Activated CD4-positive, CD25-positive, alpha-beta regulatory T cell (primary cell): Measurements from ENCODE around the gene MAGI1.

Experiments
- DNase-seq, 4 experiments: peaks; one replicate each; lab custom pipeline; 2025; lab: John Stamatoyannopoulos, UW

MAGI1 gene

GRCh38 chr3:65481085-65481484 is 557.6 kb downstream of the MAGI1 start:
- DNase-seq: no peak

DNA sequence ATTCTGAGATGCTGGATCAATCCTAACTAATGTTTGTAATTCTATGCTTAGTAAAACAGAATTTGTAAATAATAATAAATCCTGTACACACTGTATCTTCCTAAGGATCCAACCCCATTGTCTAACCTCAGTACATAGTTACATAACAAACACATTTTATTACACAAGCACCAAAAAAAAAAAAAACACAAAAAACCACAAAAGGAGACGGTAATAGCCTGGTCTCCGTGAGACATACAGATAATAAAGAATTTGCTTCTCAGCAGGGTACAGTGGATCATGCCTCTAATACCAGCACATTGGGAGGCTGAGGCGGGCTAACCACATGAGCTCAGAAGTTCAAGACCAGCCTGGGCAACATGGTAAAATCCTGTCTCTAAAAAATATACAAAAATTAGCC is 558.7 kb downstream of the MAGI1 start:
- DNase-seq: no peak

GRCh38 chr3:65478551-65479500 is 559.9 kb downstream of the MAGI1 start:
- no peak for DNase-seq

- no peak for DNase-seq
Measured at GRCh38 chr3:65473736-65474135, 565.0 kb downstream of the MAGI1 start.

- no peak for DNase-seq
Measured at GRCh38 chr3:65472501-65472900, 566.2 kb downstream of the MAGI1 start.

DNA sequence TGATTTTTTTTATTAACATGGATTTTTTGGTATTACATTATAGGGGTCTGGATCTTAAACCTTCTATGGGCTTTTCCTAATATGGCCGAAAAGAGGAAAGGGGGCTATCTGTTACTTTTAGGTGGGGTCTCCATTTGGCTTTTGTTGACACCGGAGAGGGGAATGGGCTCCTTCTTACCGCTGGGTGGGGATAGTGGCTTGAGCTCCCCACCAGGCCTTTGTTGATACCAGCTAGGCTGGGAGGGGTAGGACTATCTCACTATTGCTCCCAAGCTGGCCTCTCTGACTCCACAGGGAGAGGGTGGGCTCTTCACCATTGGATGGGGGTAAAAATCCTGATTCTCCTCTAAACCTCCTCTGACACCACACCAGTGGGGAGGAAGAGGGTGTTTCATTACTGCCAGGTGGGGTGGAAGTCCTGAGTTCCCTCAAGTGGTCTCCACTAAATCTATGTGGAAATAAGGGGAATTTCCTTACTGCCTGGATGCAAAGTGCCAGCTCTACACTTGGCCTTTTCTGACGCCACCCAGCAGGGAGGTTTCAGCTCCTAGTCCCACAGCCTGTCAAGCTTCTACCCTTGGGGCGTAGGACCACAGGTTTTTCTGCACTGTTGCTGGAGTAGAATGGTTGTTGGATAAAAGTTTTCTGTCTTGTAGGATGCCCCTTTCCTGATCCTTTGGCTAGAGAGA is 572.3 kb downstream of the MAGI1 start:
- no peak for DNase-seq

GRCh38 chr3:65449841-65450428 is 588.8 kb downstream of the MAGI1 start:
- DNase-seq: no peak

- DNase-seq: no peak
Measured at GRCh38 chr3:65448120-65448519, 590.6 kb downstream of the MAGI1 start.

DNA sequence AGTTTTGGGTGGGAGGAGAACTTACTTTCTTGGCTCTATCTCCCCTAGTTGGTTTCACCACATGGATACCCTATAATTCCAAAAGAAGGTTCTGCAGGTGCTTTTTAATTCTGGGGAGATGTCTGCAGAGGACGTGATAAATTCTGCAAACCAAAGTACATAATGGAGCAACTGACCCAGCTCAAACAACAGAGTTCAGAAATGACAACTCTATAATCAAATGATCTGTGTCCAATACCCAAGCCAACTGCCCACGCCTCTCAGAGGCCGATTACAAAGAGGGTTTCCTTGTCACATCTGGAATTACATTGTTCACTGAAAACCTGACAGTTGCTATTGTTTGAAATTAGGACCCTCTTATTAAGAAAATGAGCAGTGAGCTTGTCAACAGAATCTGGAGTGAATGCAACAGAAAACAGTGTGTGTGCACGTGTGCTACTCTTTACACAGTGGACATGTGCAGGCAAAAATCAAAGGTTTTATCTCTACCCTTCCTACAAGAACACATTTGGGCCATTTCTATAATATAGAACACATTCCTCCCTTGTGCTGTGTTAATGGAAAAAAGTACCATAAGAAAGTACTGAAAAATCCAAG is 593.0 kb downstream of the MAGI1 start:
- DNase-seq: no peak

DNA sequence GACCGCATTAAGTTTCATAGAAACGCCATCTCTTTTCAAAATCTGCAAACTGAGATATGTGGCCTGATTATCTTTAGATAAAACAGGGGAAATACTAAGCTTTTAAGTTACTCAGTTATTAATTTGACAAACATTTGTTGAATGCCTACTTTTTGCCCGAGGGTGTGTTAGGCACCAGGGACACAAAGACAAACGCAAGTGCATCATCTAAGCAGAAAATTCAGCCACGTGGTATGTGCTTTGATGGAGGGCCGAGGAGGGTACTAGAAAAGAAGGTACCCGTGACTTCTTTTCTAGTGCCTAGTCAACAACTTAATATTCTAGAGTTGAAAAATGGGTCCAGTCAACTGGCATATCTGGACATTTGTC is 594.3 kb downstream of the MAGI1 start:
- DNase-seq: no peak

- DNase-seq: no peak
Measured at GRCh38 chr3:65443739-65444446, 594.8 kb downstream of the MAGI1 start.

DNA sequence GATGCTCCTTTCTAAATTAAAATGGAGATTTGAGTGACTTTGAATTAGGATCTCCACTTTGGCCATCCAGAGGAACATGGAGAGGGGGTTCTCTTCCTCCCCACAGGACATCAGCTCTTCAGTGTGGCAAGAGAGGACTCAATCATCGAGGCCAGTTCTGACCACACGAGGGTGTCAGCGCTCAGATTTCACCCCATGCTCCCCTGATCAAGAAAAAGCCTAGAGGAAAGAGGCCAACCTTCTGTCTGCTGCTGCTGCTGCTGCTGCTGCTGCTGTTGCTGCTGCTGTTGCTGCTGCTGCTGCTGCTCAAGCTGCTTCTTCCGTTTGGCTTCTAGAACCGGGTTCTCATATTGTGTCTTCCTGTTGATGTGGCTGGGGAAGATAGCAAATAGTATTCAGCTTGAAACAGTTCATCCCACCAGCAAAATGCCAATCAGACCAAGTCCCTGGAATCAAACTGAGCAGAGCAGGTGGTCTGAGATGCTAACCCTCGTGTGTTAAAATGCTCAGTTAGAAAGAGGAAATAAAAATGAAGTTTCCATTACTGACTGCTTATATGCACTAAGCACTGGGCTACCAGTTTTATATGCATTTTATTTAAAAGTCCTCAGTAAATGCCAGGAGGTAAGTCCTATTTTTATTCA is 599.0 kb downstream of the MAGI1 start:
- no peak for DNase-seq

DNA sequence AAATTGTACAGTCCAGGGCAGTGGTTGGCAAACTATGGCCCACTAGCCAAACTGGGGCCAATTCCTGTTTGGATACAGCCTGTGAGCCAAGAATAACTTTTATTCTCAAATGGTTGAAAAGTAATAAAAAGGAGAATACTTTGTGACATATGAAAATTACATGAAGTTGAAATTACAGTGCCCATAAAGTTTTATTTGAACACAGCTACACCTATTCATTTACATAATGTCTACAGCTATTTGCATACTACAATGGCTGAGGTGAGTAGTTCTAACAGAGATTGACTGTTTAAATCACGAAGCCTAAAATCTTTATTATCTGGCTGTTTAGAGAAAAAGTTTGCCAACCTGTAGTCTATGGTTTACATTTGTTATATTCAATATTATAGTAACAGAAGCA is 600.1 kb downstream of the MAGI1 start:
- no peak for DNase-seq

DNA sequence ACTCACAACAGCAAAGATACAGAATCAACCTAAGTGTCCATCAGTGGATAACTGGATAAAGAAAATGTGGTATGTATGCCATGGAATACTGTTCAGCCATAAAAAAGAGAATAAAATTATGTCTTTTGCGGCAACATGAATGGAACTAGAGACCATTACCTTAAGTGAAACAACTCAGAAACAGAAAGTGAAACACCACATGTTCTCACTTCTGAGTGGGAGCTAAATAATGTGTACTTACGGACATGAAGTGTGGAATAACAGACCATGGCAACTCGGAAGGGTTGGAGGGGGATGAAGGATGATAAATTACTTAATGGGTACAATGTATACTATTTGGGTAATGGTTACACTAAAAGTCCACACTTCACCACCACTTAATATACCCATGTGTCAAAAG is 600.6 kb downstream of the MAGI1 start:
- no peak for DNase-seq

DNA sequence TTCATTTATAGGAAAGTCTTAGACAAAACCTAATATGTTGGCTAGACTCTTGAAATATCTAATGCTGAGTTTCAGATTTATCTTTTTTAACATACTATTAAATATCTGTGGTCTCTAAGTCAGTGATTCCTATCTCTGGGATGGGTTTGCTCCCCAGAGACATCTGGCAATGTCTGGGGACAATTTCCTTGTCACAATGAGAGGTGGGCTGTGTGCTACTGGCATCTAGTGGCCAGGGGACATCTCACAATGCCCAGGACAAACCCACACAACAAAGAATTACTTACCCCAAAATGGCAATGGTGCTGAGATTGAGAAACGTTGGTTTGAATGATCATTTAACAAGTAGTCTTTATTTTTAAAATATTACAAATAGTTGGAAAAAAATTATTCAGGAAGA is 602.1 kb downstream of the MAGI1 start:
- DNase-seq: no peak

GRCh38 chr3:65433480-65433879 is 605.2 kb downstream of the MAGI1 start:
- no peak for DNase-seq

GRCh38 chr3:65432388-65433003 is 606.2 kb downstream of the MAGI1 start:
- no peak for DNase-seq

DNA sequence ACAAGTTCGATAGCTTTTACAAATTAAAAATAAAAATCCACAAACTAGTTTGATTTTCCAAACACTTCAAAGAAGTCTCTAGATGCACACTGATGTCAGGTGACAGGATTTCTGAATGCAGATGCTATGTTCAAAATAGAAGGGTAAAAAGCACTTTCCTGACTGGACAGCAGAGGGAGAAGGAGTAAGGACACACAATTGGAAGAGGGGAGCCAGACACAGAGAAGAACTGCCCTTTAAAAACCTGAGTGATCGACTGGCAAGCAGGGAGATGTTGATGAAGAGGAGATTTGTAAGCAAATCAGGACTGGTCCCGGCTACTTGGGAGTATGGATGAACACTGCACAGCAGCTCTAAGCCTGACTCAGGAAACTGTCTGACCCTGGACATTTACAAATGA is 612.8 kb downstream of the MAGI1 start:
- no peak for DNase-seq

DNA sequence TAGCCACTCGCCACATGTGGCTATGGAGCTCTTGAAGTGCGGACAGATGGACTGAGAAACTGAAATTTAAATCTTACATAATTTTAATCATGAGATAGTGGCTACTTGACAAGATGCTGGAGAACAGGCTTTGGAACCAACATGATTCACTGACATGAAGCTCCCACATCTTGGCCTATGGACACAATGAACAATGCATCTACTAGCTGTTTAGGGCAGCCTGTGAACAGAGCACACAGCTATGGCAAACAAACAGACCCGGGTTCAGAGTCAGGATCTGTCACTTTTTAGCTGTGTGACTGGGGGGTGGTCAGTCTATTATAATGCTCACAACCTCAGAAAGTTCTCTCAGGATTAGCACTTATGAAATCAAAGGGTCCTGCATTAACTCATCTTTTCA is 616.6 kb downstream of the MAGI1 start:
- DNase-seq: no peak

GRCh38 chr3:65419233-65419632 is 619.5 kb downstream of the MAGI1 start:
- no peak for DNase-seq

- DNase-seq: no peak
Measured at GRCh38 chr3:65413891-65414290, 624.8 kb downstream of the MAGI1 start.
